GM18951 (cell line): Measurements from ENCODE around the gene OLFM3.

Experiments used
- POLR2A ChIP-seq: IDR thresholded peaks from 4 replicates; pipeline ENCODE4 v1.6.1; 2011; ENCODE audit warnings: mild to moderate bottlenecking; ENCODE audit not compliant: insufficient read length, insufficient read depth; ENCODE audit errors: extremely low read depth
- in situ Hi-C: fragments of 300-500 bp; cut with MboI; formaldehyde crosslinking; loops from one replicate; pipeline ENCODE4 v1.12.0; 2022; ENCODE audit warnings: low sequenced_read_pairs, mixed read lengths, inconsistent platforms; ENCODE audit not compliant: unreplicated experiment

The OLFM3 gene

DNA sequence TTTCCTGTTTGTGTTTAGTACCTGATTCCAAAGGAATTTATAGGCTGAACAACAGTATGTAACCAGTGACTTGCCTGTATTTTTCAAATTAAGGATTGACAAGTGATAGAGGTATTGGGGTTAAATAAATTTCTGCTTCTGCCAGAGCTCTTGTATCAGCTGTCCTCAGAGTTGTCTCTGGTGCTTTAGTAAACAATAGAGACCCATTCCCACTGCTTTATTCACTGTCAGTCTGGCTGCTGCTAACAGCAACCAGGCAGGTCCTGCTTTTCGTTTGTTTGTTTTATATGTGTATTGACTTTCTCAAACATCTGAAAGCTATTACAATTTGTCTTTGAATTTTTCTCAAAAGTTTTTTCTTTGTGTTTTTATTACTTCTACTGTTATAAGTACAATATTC, 76.1 kb downstream of the OLFM3 start:
- in situ Hi-C loops, result no loop called here
- no peak for TF ChIP-seq POLR2A

DNA sequence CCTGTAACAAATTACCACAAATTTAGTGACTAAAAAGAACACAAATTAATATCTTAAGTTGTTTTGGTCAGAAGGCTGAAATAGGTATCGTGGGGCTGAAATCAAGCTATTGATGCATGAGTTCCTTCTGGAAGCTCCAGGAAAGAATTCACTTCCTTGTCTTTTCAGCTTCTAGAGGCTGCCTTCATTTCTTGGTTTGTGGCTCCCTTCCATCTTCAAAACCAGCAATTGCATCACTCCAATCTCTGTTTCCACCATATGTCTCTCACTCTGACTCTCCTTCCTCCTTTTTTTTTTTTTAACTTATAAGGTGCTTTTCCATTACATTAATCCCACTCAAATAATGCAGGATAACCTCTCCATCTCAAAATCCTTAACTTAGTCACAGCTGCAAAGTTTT, 78.4 kb downstream of the OLFM3 start:
- in situ Hi-C loops, result no loop called here
- no peak for TF ChIP-seq POLR2A

GRCh38 chr1:101915597-101915996, 81.1 kb downstream of the OLFM3 start:
- in situ Hi-C loops, result no loop called here
- no peak for TF ChIP-seq POLR2A

DNA sequence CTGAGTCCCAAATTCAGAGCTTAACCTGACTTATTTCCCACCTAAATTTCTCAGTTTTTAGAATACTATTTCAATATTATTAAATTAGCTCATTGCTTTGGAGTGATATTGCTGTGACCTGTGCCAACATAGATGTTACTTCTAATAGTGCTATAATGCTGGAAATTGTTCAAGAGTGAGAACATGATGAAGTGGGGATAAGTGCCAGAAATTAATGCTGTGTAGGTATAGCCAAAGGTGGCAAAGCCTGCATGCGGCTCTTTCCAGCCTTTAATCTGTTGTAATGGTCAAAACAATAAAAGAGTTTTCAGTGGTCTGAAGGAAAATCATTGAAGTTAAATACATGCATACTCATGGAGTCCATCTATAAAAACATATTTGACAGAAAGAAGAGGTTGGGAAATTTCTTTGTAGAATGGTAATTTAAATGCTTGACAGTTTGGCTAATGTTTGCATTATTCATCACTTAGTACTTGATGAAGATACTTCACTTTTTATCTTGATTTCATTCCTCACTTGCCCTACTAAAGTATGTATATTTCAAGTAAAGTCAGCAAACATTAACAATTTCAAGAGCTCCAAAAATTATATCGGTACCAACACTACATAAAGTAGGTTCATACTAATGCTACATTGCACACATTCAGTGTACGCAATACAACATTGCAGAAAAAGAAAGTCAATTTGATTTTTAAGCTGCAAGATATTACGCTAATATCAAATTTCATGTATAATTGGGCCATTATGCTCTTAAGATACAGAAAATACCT, 82.1 kb downstream of the OLFM3 start:
- TF ChIP-seq POLR2A, result no peak
- in situ Hi-C loops, result no loop called here

- in situ Hi-C loops, result no loop called here
- TF ChIP-seq POLR2A, result no peak
Observed at GRCh38 chr1:101911894-101912293, 84.8 kb downstream of the OLFM3 start.

DNA sequence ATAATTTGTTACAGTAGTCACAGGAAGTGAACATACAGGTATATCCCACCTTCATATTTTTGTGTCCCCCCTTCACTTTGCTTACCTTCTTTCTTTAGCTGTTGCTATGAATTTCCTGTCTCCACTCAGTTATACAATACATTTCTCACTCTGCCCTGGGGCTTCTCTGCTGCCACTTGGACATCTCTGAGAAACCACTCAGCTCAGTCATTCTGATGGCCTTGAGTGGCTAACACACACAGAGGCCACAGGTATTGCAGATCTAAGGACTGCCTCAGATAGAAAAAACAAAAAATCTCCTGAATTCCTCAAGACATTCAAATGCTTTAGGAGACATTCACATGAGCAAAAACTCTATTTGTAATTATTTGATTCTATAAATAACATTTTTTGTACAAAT, 87.7 kb downstream of the OLFM3 start:
- in situ Hi-C loops, result no loop called here

GRCh38 chr1:101907264-101907663, 89.5 kb downstream of the OLFM3 start:
- TF ChIP-seq POLR2A, result no peak
- in situ Hi-C loops, result no loop called here

More for the DNA sequence above, 87.7 kb downstream of the OLFM3 start:
- no peak for TF ChIP-seq POLR2A

DNA sequence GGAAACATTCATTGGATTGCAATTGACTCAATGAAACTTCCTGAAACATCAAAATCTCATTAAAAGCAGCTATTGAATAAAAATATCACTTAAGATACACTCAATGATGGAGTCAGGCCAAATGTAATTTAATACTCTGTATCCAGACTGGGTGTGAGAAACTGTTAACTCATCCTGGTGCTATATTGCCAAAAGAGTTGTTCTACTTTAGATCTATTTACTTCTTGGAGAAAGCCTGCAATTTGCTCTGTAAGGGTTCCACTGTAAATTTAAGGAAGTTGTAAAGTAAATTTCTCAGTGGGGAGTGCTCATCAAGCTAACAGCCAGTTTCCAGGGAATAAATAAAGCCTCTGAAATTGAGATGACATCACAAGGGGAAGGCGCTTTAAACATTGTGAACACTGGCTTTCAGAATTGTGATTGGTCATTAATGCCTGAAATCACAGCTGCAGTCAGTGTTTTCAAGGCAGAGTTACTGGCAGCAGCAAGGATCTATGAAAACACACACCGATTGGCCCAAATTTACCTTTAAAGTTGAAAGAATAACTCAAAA, 91.4 kb downstream of the OLFM3 start:
- no peak for TF ChIP-seq POLR2A
- in situ Hi-C loops, result no loop called here

GRCh38 chr1:101902199-101902598, 94.5 kb downstream of the OLFM3 start:
- TF ChIP-seq POLR2A, result no peak
- in situ Hi-C loops, result no loop called here

DNA sequence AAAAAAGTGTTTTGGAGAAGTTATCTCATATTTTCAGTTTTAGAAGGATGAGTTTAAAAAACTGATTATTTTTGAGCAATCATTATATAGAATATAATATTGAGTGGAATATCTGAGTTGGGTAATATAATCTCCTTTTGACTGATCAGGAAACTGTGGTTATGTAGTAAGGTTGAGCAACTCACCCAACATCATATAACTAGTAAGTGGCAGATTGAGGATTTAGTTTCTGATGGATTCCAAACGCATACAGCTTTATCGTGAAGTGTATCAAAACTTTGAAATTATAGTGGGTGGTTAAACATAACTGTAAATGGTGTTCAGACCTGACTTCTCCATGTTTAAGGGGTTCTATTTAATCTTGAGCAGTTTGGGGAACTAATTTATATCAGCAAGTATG, 98.6 kb downstream of the OLFM3 start:
- no peak for TF ChIP-seq POLR2A
- in situ Hi-C loops, result no loop called here

DNA sequence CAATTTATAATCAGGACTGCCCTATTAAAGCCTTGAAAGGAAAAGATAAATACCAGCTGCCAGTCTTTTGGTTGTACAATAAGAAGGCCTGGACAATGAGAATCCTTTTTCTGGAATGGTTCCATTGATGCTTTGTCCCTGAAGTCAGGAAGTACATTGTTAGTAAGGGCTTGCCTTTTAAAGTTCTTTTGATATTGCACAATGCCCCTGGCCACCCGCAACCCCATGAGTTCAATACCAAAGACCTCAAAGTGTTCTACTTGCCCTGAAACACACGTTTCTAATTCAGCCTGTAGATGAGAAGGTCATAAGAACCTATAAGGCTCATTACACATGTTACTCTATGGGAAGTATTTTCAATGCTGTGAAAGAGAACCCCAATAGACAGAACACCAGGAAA, 112.1 kb downstream of the OLFM3 start:
- no peak for TF ChIP-seq POLR2A
- in situ Hi-C loops, result no loop called here

DNA sequence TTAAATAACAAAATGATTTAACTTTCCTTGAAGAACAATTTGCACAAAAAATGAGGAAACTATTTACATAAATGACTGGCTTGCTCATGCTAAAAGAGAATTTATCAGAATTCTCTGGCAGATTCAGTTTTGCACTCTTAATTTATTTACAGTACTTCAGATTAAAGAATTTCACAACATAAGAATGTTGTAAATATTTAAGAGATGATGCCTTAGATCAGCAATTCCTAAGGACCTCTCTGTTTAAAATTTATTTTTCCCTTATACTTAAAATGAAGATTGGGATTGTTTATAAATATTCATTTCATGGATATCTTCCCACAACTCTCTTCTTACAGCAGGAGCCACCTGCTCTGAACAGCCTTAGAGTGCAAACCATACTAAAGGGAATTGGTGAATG, 120.8 kb downstream of the OLFM3 start:
- no peak for TF ChIP-seq POLR2A
- in situ Hi-C loops, result no loop called here

DNA sequence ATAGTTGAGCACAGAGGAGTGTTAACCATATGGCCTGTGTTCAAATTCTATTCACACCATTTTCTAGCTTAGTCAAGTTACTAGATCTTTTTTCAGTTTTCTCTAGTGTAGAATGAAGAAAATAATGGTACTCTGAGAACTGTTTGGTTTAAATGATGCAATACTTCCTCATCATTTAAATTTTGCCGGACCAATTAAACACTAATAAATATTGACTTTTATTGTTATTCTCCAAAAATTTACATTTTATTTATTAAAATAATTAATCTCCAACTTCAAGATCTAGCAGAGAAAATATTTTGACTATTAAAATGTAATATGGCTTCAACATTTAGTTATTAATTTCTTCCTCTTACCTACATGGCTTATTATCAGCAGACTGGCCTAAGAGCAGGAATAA, 123.1 kb downstream of the OLFM3 start:
- no peak for TF ChIP-seq POLR2A
- in situ Hi-C loops, result no loop called here

GRCh38 chr1:101859941-101860340, 136.8 kb downstream of the OLFM3 start:
- in situ Hi-C loops, result no loop called here
- TF ChIP-seq POLR2A, result no peak
